NOMO-1 (cell line): ENCODE results near the gene COL4A2.
A peak's percentile ranks its signal among the peaks of the same experiment; 100 is the strongest.

Experiments
- DNase-seq, 2 experiments: peaks; one replicate each; lab custom pipeline; 2025; ENCODE audit not compliant: unreplicated experiment in 2 of 2; lab: John Stamatoyannopoulos, UW

COL4A2 gene

DNA sequence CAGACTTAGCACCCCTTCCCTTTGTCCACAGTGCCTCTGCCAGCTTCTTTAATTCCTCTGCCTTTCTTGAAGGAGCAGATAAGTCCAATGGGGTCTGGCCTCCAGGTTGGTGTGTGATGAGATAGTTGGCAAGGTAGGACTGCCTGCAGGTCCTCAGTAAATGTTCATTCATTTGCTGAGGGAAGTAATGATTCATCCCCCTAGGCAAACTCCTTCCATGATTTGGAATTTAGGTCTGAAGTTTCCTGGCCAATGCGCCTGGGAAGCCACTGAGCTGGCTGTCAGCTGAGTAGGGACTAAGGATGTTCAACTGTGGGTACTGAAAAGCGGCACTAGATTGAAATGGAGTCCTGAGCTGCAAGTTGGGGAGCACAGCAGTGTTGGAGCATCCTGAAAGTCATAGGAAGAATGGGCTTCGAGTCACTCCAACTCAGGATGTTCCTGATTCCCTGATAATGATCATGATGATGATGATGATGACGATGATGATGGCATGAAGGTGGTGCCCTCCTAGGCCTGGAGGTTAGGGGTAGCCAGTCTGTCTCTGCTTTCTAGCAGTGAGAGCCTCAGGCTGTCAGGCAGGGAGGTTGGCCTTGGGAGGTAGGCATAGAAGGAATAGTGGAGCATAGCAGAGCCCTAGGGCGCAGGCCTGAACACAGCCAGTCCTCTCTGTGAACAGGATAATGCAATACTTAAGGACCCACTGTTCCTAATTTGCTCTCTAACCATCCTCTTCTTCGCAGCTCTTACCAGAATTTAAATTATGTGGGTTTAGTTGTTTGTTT, 44.7 kb downstream of the COL4A2 start:
- no peak for DNase-seq

GRCh38 chr13:110352735-110353134, 45.7 kb downstream of the COL4A2 start:
- DNase-seq: no peak

- DNase-seq: no peak
These were observed 46.4 kb downstream of the COL4A2 start for GRCh38 chr13:110353339-110353977.

DNA sequence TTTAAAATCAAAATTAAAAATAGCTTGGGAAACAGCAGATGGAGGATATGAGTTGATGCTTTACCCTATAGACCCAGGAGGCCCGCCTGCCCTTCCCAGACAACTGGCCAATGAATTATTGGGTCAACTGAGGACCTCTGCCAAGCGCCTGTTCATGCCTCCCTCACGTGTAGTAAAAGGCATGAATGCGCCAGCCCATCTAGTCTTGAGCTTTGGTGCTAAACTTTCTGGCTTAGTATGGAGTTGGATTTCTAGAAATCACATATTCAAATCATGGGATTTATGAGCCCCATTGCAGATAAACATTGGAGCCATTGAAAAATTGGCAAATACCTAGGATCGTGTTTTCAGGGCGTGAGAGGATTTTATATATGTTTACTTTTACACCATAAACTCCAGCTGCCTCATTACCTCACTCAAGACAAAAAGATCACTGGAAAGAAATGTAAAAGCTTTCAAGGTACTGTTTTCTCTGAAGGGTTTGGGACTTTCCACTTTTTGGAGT, 47.1 kb downstream of the COL4A2 start:
- DNase-seq: no peak

GRCh38 chr13:110354715-110355473, 47.8 kb downstream of the COL4A2 start:
- no peak for DNase-seq

- no peak for DNase-seq
These were observed 49.3 kb downstream of the COL4A2 start for GRCh38 chr13:110356362-110356761.

GRCh38 chr13:110358381-110358780, 51.3 kb downstream of the COL4A2 start:
- no peak for DNase-seq

- DNase-seq: no peak
These were observed 52.8 kb downstream of the COL4A2 start for GRCh38 chr13:110359840-110360301.

DNA sequence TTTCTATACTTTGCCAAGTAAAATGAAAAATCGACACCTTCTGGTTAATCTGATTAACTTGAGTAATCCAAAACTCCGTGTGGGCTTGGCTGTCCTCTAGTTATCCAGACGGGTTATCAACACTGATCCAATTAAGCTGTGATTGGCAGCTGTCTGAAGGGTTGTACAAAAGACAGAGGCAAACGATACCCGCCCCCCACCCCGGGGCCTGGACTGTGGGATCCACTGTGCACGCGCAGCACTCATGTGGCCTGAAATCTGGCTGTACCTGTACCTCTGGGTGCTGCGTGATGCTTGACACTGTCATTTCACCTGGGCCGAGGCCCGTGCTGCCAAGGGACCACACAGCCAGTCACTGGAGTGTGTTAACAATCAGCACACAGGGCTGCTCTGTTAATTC, 53.5 kb downstream of the COL4A2 start:
- no peak for DNase-seq

- DNase-seq: no peak
These were observed 54.4 kb downstream of the COL4A2 start for GRCh38 chr13:110361365-110361911.

DNA sequence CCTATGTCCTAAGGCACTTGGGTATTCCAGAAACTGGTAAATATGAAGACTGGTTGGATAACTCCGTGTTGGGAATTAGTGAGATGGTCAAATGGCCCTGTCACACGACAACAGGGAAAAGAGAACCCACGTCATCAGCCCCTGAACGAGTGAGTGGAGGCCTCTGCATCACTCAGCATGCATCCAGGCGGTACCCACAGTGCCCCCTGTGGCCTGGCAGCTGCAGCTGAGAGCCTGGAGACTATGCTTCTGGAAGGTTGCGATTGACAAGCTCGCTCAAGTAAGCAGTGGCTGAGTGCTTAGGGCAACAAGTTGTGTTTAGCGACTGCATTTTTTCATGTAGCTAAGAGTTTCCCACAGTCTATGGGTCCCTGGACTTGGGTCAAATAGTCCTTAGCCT, 55.9 kb downstream of the COL4A2 start:
- DNase-seq: no peak

- DNase-seq: no peak
These were observed 57.0 kb downstream of the COL4A2 start for GRCh38 chr13:110364081-110364480.

DNA sequence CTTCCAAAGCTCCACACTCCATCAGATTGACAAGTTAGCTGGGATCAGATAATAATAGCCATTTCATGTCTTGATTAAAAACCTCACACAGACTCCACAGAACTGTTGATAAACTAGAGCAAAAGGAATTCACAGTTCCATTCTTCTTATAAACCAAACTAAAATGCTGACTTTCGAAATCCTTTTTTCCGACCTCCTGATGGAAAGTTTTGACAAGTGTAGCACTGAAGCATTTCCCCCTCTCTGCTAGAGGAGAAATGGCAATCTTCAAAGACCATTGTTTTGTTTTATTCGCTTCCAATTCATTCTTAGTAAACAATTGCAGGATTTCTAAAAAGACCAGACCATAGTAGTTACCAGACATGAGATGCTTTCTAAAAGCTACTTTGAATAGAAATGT, 58.8 kb downstream of the COL4A2 start:
- no peak for DNase-seq

DNA sequence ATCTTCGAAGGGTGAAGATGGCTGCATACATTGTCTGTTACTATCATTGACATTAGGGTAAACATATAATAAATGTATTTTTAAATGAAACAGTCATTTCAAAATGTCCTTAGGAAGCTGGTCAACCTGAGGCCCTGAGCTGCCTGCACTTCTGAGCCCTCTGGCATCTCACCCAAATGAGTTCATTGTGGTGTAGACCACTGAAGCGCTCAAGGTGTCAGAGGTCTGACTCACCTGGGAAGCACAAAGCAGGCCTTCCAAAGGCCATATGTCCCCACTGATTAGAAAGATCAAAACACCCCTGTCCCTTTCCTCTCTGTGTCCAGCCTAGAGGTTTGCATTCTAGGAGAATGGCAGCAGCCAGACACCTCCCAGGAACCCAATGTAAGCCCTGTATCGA, 59.6 kb downstream of the COL4A2 start:
- DNase-seq: no peak

DNA sequence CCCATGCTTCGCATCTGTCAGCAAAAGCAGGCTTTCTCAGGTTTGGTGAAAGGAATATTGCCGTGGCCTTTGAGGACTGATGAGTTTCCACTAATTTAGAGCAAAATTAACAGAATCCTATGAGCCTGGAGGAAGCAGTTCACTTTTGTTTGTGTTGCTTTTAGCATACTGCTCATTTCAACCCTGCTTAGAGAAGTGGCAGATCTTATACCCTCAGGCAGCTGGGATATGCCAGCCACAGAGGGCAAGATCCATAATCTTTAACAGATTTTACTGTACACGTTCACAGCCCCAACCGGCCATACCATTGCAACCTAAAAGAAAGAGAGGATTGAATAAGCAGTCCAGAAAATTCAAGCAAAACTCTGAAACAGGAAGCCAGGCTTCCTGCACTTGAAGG, 60.5 kb downstream of the COL4A2 start:
- DNase-seq: no peak

DNA sequence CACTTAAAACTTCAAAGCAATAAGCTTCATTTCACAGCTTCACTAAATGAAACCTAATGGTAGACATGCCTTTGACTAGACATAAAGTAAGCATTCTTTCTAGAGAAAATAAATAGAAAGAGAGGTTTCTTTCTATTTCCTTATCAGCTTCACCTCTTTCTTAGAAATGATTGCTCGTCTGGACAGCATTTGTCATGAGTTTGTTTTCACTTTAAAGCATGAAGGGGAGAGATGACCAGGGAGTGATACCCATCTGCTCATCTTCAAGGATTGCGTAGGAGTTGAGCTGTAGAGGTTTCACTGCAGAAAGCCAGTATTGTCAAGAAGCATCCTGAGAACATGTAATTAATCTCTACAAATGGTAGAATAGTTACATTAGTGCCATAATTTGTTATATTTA, 61.3 kb downstream of the COL4A2 start:
- peak in 1 of 2 experiments; percentile 54 for DNase-seq

- DNase-seq: no peak
These were observed 62.3 kb downstream of the COL4A2 start for GRCh38 chr13:110369400-110369799.

GRCh38 chr13:110371550-110372465, 64.7 kb downstream of the COL4A2 start:
- peak in 1 of 2 experiments; percentile 71 for DNase-seq

DNA sequence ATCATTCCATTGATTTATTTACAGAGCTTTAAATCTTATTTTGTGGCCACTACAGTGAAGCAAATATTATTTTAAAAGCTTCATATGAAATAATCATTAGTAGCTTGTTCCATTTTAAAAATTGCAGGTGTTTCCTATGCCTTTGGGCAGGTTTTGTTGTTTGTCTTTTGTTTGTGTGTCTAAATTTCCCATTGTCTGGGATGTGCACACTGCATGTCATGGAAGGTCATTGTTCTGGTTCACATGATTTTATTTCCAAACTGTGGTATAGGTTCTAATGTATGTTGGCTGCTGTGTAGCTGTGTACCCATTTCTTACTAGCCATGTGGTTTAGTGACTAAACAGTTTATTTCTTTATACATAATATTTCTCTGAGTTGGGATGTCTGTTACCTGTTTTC, 65.6 kb downstream of the COL4A2 start:
- DNase-seq: no peak

GRCh38 chr13:110373617-110374016, 66.5 kb downstream of the COL4A2 start:
- DNase-seq: no peak
